Right forelimb (tissue), 1 donor: ENCODE results near the gene AEN.

Source experiments
- DNase-seq: peaks from one replicate; pipeline ENCODE4 v3.0.0-alpha.2; 2018

The AEN gene

DNA sequence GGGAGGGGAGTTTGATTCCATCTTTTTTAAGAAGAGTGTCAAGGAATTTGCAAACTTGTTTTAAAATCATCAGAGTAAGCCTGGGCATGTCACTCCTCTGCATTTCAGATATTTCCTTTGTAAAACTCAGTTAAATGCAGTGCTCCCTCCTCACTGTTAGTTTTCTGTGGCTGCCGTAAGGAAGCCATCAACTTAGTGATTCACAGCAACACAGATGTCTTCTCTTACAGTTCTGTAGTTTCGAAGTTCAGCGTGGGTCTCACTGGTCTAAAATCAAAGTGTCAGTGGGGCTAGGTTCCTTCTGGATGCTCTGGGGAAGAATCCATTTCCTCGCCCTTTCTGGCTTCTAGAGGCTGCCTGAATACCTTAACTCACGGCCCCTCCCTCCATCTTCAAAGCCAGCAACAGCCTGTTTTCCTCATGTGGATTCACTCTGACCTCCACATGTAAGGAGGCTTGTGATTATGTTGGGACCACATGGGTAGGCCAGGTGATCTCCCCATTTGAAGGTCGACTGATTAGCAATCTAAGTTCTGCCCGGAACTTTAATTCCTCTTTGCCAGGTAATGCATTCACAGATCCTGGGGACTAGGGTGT lies 30.1 kb downstream of the AEN start:
- peak; percentile 30 for DNase-seq

- DNase-seq: peak; percentile 38
These were observed 30.8 kb downstream of the AEN start for GRCh38 chr15:88651971-88652370.

- peak; percentile 35 for DNase-seq
These were observed 31.5 kb downstream of the AEN start for GRCh38 chr15:88652456-88653199.

DNA sequence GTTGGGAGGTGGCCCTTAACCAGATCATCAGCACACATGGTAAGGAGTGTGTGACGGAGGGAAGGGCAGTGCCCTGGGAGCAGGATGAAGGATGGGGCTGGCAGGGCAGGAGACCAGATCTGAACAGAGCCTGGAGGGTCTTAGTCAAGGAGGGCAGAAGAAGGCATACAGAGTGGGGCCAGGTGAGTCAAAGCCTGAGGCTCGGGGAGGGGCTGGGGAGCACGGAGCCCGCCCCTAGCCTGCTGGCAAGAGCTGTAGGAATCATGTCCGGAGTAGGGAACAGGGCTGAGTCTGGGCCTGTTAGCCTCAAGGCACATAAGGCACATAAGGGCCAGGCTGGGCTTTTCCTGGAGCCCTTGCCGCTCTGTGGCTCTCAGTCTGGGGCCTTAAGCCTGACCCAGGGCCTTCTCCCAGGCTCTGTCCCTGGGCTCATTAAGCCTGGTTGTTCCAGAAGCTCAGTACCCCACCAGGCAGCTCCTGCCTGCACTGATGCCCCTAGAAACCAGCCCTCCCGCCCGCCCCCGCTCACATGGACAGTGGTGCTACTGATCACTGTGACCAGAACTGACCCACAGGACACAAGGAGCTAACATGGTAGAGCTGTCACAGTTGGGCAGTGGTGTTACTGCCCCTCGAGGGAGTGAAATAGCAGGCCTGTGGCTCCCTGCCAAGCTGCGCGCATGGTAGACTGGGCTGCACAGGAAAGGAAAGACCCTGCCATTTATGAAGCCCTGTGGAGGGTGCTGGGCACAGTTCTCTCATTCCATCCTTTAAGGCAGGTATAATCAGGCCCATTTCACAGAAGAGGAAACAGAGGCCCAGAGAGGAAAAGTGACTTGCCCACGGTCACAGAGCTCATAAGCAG lies 32.3 kb downstream of the AEN start:
- DNase-seq: peak; percentile 34

DNA sequence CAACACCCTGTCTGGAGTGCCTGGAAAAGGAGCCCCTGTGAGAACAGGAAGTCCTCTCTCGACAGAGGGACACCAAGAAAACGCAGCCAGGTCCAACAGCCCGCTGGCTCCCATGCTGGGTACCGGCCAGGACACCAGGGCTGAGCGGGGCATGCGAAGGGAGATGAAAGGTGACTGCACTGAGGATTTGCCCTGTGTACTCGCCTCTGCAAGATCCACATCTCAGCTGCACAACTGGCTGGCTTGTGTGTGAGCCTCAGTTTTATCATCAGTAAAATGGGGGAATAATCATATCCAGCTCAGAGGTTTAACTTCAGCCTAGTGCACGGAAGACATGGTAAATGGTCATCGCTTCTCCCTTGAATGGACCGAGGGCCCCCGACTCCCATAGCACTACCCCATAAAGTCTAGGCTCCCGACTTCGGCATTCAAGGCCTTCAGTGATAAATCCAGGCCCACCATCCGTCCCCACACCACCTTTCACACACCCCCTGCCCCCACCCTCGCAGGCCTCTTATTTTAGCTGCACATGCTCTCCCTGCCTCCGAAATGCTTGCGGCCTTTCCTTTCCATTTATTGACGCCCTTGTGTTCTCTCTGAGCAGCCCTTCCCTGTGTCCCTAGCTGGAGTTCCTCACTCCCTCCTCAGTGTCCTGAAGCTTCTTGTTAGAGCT lies 33.4 kb downstream of the AEN start:
- peak; percentile 26 for DNase-seq

- peak; percentile 32 for DNase-seq
These were observed 34.0 kb downstream of the AEN start for GRCh38 chr15:88655103-88655553.

GRCh38 chr15:88655800-88656488 lies 34.8 kb downstream of the AEN start:
- DNase-seq: peak; percentile 34

GRCh38 chr15:88656760-88657221 lies 35.7 kb downstream of the AEN start:
- DNase-seq: peak; percentile 34

DNA sequence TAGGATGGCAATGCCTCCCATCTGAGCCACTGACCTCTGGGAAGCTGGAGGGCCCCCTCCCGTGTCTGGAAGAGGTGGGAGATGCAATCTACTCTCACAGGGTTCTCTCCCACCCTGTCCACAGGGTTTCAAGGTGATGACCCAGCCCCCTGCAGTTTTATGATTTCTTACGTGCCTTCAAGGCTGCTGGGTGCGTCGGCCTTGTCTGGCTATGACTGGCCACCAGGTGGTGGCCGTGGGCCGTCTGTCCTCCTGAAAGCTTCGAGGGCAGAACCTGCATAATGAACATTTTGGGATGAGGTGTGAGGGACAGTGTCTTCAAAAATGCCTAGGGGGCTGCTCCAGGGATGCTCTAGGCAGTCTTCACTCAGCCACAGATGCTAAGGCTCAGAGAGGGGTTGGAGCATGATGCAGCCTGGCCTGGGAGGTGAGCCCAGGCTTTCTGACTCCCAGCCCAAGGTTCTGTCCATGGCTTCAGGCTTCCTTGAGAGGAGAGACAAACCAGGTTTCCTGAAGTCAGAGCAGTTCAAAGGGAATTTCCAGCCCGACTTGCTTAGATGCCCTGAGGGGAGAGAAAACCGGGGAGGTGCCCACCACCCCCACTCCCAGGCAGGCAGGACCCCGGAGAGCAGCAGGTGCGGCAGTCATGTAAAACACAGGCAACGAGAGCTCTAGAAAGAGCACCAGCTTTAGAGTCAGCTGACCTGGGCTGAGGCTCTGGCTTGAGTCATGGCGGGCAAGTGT lies 36.4 kb downstream of the AEN start:
- peak; percentile 84 for DNase-seq

DNA sequence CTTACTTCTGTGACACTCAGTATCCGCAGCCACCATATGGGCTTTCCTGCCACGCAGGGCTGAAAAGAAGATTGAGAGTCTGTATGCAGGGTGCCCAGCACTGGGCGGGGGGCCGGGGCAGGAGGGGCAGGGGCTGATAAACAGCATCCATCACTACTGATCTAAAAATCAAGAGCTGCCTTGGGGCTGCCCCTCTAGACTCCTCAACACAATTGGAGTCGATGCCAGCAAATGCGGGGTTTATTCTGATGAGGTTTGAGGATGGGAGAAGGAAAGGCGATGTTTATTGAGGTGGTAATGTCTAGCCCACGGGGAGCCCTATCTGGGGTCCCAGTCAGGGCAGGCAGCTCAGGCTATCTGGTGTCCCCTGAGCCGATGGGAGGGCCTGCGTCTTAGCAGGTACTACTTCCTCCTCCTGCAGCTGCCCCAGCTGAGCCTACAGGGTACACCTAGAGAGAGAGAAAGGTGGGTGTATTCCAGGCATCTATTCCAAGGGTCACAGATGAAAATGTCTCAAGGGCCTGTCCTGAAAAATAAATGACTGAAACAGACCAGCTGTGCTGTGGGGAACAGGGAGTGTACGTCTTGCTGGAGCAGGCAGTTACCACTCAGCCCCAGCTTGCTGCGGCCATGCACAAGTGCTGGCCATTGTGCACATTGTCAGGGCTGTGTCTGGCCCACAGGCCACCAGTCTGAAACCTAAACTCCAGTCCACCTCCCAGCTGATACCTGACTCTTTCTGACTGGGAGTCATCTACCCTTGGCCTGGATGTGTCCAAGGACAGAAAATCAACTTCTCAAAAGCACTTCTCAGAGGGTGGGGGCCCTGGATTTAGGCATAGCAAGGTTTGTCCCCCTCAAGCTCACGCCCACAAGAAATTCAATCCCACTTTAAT lies 37.2 kb downstream of the AEN start:
- DNase-seq: no peak

DNA sequence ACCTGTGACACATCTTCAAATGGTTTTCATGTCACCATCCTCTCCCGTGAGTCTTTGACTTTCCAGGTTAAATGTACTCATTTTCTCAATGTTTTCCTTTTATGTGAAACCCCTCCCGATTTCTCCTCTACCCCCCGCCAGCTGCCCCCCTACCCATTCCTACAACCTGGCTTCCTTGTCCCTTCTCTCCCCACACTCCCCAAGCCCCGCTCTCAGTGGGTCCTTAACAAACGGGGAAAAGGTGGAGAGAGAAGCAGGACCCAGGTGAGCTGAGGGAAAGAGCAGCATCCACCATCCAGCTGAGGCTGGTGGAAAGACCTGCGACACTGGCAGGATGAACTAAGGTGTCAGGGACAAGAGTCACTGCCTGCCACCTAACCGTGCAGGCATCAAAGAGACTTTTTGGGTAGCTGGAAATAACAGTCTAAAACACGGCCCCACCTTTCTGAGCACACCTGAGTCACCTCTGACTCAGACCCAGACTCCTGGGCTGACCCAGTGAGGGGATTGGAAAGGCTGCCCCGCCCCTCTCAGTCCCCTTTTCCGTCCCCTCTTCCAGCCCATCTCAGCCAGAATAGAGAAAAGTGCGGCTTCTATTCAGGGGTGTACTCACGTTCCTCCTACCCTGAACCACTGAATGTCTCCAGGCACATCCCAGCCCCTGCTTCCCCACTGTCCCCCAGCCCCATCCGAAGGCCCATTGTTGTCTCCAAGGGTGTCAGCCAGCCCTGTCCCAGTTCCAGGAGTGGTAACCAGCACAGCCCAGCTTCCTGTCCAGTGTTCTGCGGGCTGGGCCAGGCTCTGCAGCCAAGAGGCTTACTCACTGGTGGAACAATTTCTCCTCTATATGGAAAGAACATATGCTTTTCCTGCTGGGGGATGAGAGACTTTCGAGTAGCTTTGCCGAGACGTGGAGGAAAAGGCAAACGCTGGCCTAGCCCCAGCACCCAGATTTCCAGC lies 38.1 kb downstream of the AEN start:
- peak; percentile 86 for DNase-seq

- no peak for DNase-seq
These were observed 40.0 kb downstream of the AEN start for GRCh38 chr15:88661041-88661700.

- no peak for DNase-seq
These were observed 40.8 kb downstream of the AEN start for GRCh38 chr15:88661761-88662556.

GRCh38 chr15:88663141-88663621 lies 42.0 kb downstream of the AEN start:
- DNase-seq: no peak

DNA sequence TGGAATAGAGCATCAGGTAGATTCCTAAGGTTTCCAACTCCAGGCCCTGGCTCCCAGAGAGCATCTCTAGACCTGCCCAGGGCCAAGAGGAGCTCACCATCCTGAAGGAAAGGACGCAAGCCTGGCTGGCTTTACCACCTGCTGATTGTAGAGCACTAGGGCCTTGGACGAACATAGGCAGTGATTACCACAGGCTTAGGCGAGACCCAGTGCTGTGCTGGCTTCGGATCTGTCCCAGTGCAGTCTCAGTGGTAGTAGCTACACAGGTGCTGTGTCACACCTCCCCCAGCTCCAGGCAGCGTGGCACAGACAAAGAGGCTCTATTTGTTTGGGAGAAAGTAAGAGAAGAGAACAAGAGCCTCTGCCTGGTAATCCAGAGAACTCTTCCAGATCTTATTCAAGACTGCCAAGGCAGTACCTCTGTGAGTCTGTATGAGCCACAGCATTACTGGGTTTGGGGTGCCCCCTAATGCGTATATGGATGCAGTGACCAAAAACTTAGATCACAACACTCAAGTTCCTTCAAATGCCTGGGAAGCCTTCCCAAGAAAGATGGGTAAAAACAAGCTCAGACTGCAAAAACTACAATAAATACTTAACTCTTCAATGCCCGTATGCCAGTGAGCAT lies 43.1 kb downstream of the AEN start:
- DNase-seq: no peak

GRCh38 chr15:88674661-88675060 lies 53.5 kb downstream of the AEN start:
- DNase-seq: no peak

GRCh38 chr15:88678755-88679154 lies 57.6 kb downstream of the AEN start:
- no peak for DNase-seq
